Stimulated activated naive CD8-positive, alpha-beta T cell treated with anti-CD3 and anti-CD28 coated beads, Interleukin-15, Interleukin-2, amounts not matched to agents 100 ng/mL and 50 ng/mL, for 24 hours (primary cell): ENCODE measurements around the gene LRRFIP1.
"Not testable (repeated sequence)": the region's sequence is repeated elsewhere in the genome, so short reads cannot be mapped to it uniquely, and the experiment has no call there.

Source experiments
- H3K27ac Mint-ChIP-seq: one replicate; pipeline ENCODE4 v1.8.0; 2021; ENCODE audit warnings: mild to moderate bottlenecking, mixed read lengths
- H3K27me3 Mint-ChIP-seq: one replicate; pipeline ENCODE4 v1.8.0; 2021; ENCODE audit warnings: mixed read lengths
- H3K36me3 Mint-ChIP-seq: one replicate; pipeline ENCODE4 v1.8.0; 2021; ENCODE audit warnings: low read depth, mixed read lengths
- H3K4me1 Mint-ChIP-seq: one replicate; pipeline ENCODE4 v1.8.0; 2021; ENCODE audit warnings: low read depth, mixed read lengths
- H3K4me3 Mint-ChIP-seq: one replicate; pipeline ENCODE4 v1.8.0; 2021; ENCODE audit warnings: mild to moderate bottlenecking, mixed read lengths
- H3K9me3 Mint-ChIP-seq: one replicate; pipeline ENCODE4 v1.8.0; 2021; ENCODE audit warnings: mixed read lengths

The LRRFIP1 gene

GRCh38 chr2:237743561-237744269 is 116.3 kb downstream of the LRRFIP1 start:
- H3K4me1 Mint-ChIP-seq: peaks cover 44% of the 10 kb centered on the region
- H3K36me3 Mint-ChIP-seq: peaks cover 49% of the 10 kb centered on the region
- no peaks in the 10 kb centered on the region for H3K9me3 Mint-ChIP-seq
- peak overlapping the region; percentile 73 for H3K27ac Mint-ChIP-seq
- no peaks in the 10 kb centered on the region for H3K27me3 Mint-ChIP-seq
- H3K4me3 Mint-ChIP-seq: no peak overlapping the region

- peaks cover 49% of the 10 kb centered on the region for H3K36me3 Mint-ChIP-seq
- peaks cover 40% of the 10 kb centered on the region for H3K4me1 Mint-ChIP-seq
- peak overlapping the region; percentile 73 for H3K27ac Mint-ChIP-seq
- H3K4me3 Mint-ChIP-seq: no peak overlapping the region
- H3K9me3 Mint-ChIP-seq: no peaks in the 10 kb centered on the region
- H3K27me3 Mint-ChIP-seq: no peaks in the 10 kb centered on the region
Observed at GRCh38 chr2:237744270-237744612, 116.9 kb downstream of the LRRFIP1 start.

GRCh38 chr2:237744613-237745249 is 117.3 kb downstream of the LRRFIP1 start:
- H3K9me3 Mint-ChIP-seq: no peaks in the 10 kb centered on the region
- H3K36me3 Mint-ChIP-seq: peaks cover 49% of the 10 kb centered on the region
- peaks cover 37% of the 10 kb centered on the region for H3K4me1 Mint-ChIP-seq
- H3K27me3 Mint-ChIP-seq: no peaks in the 10 kb centered on the region
- peak overlapping the region; percentile 80 for H3K27ac Mint-ChIP-seq
- no peak overlapping the region for H3K4me3 Mint-ChIP-seq

GRCh38 chr2:237745250-237745613 is 117.8 kb downstream of the LRRFIP1 start:
- H3K27me3 Mint-ChIP-seq: no peaks in the 10 kb centered on the region
- peaks cover 35% of the 10 kb centered on the region for H3K4me1 Mint-ChIP-seq
- peaks cover 51% of the 10 kb centered on the region for H3K36me3 Mint-ChIP-seq
- H3K4me3 Mint-ChIP-seq: no peak overlapping the region
- no peak overlapping the region for H3K27ac Mint-ChIP-seq
- H3K9me3 Mint-ChIP-seq: no peaks in the 10 kb centered on the region

- peaks cover 28% of the 10 kb centered on the region for H3K4me1 Mint-ChIP-seq
- H3K27ac Mint-ChIP-seq: no peak overlapping the region
- H3K9me3 Mint-ChIP-seq: no peaks in the 10 kb centered on the region
- H3K36me3 Mint-ChIP-seq: peaks cover 55% of the 10 kb centered on the region
- no peak overlapping the region for H3K4me3 Mint-ChIP-seq
- no peaks in the 10 kb centered on the region for H3K27me3 Mint-ChIP-seq
Observed at GRCh38 chr2:237746302-237747080, 119.1 kb downstream of the LRRFIP1 start.

- Mint-ChIP-seq H3K27ac (no peak overlapping the region), H3K36me3 (peaks cover 62% of the 10 kb centered on the region), H3K4me3 (no peak overlapping the region), H3K4me1 (peaks cover 34% of the 10 kb centered on the region), H3K9me3 (no peaks in the 10 kb centered on the region), H3K27me3 (no peaks in the 10 kb centered on the region)
Observed at GRCh38 chr2:237747189-237747588, 119.8 kb downstream of the LRRFIP1 start.

- H3K4me3 Mint-ChIP-seq: no peak overlapping the region
- peaks cover 31% of the 10 kb centered on the region for H3K4me1 Mint-ChIP-seq
- H3K27ac Mint-ChIP-seq: no peak overlapping the region
- peaks cover 75% of the 10 kb centered on the region for H3K36me3 Mint-ChIP-seq
- H3K27me3 Mint-ChIP-seq: no peaks in the 10 kb centered on the region
- H3K9me3 Mint-ChIP-seq: no peaks in the 10 kb centered on the region
Observed at GRCh38 chr2:237749002-237749401, 121.6 kb downstream of the LRRFIP1 start.

- Mint-ChIP-seq H3K4me1 (peaks cover 26% of the 10 kb centered on the region), H3K36me3 (peaks cover 80% of the 10 kb centered on the region), H3K4me3 (no peak overlapping the region), H3K27ac (no peak overlapping the region), H3K27me3 (no peaks in the 10 kb centered on the region), H3K9me3 (no peaks in the 10 kb centered on the region)
Observed at GRCh38 chr2:237749961-237750360, 122.6 kb downstream of the LRRFIP1 start.

GRCh38 chr2:237750441-237750840 is 123.1 kb downstream of the LRRFIP1 start:
- H3K9me3 Mint-ChIP-seq, H3K4me3 Mint-ChIP-seq, H3K27ac Mint-ChIP-seq, H3K27me3 Mint-ChIP-seq: not testable (repeated sequence)
- H3K36me3 Mint-ChIP-seq: peaks cover 81% of the 10 kb centered on the region
- peaks cover 23% of the 10 kb centered on the region for H3K4me1 Mint-ChIP-seq

GRCh38 chr2:237752761-237753165 is 125.4 kb downstream of the LRRFIP1 start:
- Mint-ChIP-seq H3K4me3 (no peak overlapping the region), H3K27ac (peak overlapping the region; percentile 69), H3K9me3 (no peaks in the 10 kb centered on the region), H3K36me3 (peaks cover 87% of the 10 kb centered on the region), H3K4me1 (peaks cover 23% of the 10 kb centered on the region), H3K27me3 (no peaks in the 10 kb centered on the region)

GRCh38 chr2:237754182-237754581 is 126.8 kb downstream of the LRRFIP1 start:
- Mint-ChIP-seq H3K9me3 (no peaks in the 10 kb centered on the region), H3K4me3 (no peak overlapping the region), H3K36me3 (peaks cover 87% of the 10 kb centered on the region), H3K27ac (no peak overlapping the region), H3K27me3 (no peaks in the 10 kb centered on the region), H3K4me1 (peaks cover 23% of the 10 kb centered on the region)

- peaks cover 87% of the 10 kb centered on the region for H3K36me3 Mint-ChIP-seq
- no peaks in the 10 kb centered on the region for H3K27me3 Mint-ChIP-seq
- no peak overlapping the region for H3K27ac Mint-ChIP-seq
- peaks cover 23% of the 10 kb centered on the region for H3K4me1 Mint-ChIP-seq
- no peak overlapping the region for H3K4me3 Mint-ChIP-seq
- H3K9me3 Mint-ChIP-seq: no peaks in the 10 kb centered on the region
Observed at GRCh38 chr2:237754626-237755248, 127.3 kb downstream of the LRRFIP1 start.

GRCh38 chr2:237757616-237758015 is 130.2 kb downstream of the LRRFIP1 start:
- no peak overlapping the region for H3K27ac Mint-ChIP-seq
- H3K27me3 Mint-ChIP-seq: no peaks in the 10 kb centered on the region
- H3K9me3 Mint-ChIP-seq: no peaks in the 10 kb centered on the region
- peaks cover 90% of the 10 kb centered on the region for H3K36me3 Mint-ChIP-seq
- H3K4me3 Mint-ChIP-seq: no peak overlapping the region
- peaks cover 8% of the 10 kb centered on the region for H3K4me1 Mint-ChIP-seq

GRCh38 chr2:237758185-237758584 is 130.8 kb downstream of the LRRFIP1 start:
- H3K4me1 Mint-ChIP-seq: peaks cover 3% of the 10 kb centered on the region
- no peaks in the 10 kb centered on the region for H3K9me3 Mint-ChIP-seq
- no peak overlapping the region for H3K27ac Mint-ChIP-seq
- no peak overlapping the region for H3K4me3 Mint-ChIP-seq
- H3K36me3 Mint-ChIP-seq: peaks cover 90% of the 10 kb centered on the region
- no peaks in the 10 kb centered on the region for H3K27me3 Mint-ChIP-seq

- Mint-ChIP-seq H3K4me3 (no peak overlapping the region), H3K36me3 (peaks cover 90% of the 10 kb centered on the region), H3K27ac (peak overlapping the region; percentile 26)
Observed at GRCh38 chr2:237759176-237759575, 131.8 kb downstream of the LRRFIP1 start.

More at GRCh38 chr2:237759176-237759575, 131.8 kb downstream of the LRRFIP1 start:
- Mint-ChIP-seq H3K9me3 (no peaks in the 10 kb centered on the region), H3K27me3 (no peaks in the 10 kb centered on the region), H3K4me1 (no peaks in the 10 kb centered on the region)
